ENCODE measurements around the gene HELZ2.

DNA sequence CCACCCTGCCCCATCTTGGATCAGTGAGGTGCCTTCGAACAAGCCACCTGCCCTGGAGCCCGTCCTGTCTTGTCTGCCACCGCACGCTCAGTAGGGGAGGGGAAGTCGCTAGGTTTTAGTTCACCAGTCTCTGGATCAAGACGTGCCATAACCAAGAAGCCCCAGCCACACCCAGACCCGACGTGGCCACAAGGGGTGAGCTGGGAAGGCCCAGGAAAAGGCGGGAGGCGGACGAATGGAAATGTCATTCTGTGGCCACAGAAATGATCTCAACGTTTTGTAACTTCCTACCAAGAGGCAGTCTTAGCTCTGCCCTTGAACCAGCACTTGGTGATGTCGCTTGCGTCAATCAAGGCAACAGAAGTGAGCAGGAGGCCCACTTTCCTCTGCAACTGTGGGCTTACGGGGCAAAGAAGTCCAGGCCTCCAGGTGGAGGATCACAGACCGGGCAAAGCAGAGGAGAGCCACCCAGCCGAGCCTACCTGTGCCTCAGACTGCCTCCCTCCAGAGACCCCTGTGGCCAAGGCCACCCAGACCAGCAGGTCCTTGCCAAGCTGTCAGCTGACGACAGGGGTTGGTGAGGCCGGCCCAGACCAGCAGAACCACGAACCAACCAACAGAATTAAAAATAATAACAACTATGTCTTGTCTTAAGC lies 38.4 kb upstream of the HELZ2 start:
- TF ChIP-seq, protein P1, sequence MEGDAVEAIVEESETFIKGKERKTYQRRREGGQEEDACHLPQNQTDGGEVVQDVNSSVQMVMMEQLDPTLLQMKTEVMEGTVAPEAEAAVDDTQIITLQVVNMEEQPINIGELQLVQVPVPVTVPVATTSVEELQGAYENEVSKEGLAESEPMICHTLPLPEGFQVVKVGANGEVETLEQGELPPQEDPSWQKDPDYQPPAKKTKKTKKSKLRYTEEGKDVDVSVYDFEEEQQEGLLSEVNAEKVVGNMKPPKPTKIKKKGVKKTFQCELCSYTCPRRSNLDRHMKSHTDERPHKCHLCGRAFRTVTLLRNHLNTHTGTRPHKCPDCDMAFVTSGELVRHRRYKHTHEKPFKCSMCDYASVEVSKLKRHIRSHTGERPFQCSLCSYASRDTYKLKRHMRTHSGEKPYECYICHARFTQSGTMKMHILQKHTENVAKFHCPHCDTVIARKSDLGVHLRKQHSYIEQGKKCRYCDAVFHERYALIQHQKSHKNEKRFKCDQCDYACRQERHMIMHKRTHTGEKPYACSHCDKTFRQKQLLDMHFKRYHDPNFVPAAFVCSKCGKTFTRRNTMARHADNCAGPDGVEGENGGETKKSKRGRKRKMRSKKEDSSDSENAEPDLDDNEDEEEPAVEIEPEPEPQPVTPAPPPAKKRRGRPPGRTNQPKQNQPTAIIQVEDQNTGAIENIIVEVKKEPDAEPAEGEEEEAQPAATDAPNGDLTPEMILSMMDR (conservative IDR thresholded peaks at IDR 0.05; ENCODE audit: low read depth, low read length) = no peak
- TF ChIP-seq POLR2A (IDR thresholded peaks at IDR 0.05; ENCODE audit: low read depth, low read length) (no peak), BHLHE40 (IDR thresholded peaks at IDR 0.05; ENCODE audit: low read depth, low read length) (no peak), MAZ (IDR thresholded peaks at IDR 0.05; ENCODE audit: borderline replicate concordance, low read depth, low read length) (no peak), FOS (IDR thresholded peaks at IDR 0.05; ENCODE audit: low read depth, low read length) (no peak), MXI1 (IDR thresholded peaks at IDR 0.05; ENCODE audit: borderline replicate concordance, low read depth, low read length) (no peak)
- TF ChIP-seq, protein P2, sequence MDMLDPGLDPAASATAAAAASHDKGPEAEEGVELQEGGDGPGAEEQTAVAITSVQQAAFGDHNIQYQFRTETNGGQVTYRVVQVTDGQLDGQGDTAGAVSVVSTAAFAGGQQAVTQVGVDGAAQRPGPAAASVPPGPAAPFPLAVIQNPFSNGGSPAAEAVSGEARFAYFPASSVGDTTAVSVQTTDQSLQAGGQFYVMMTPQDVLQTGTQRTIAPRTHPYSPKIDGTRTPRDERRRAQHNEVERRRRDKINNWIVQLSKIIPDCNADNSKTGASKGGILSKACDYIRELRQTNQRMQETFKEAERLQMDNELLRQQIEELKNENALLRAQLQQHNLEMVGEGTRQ (IDR thresholded peaks at IDR 0.05; ENCODE audit: low read depth, low read length) = no peak
